ENCODE results near the gene TPCN1.
"Not testable (repeated sequence)": the region's sequence is repeated elsewhere in the genome, so short reads cannot be mapped to it uniquely, and the experiment has no call there.

The TPCN1 gene

GRCh38 chr12:113204804-113205203 is 16.5 kb upstream of the TPCN1 start:
- no peak overlapping the region for H3K4me3 ChIP-seq (ENCODE audit: low read length in 2 of 2)
- no peak overlapping the region for H3K9ac ChIP-seq (ENCODE audit: low read depth in 1 of 2, low read length in 2 of 2)
- peaks cover 8 to 18% of the 10 kb centered on the region in 2 donors for H3K4me1 ChIP-seq (ENCODE audit: control insufficient read depth in 2 of 2, insufficient read depth in 2 of 2, low read length in 2 of 2)
- H3K27me3 ChIP-seq (ENCODE audit: control insufficient read depth in 2 of 2, insufficient read depth in 2 of 2, low read length in 2 of 2) = no peaks in the 10 kb centered on the region
- H3K9me3 ChIP-seq (ENCODE audit: control insufficient read depth in 2 of 2, low read length in 2 of 2) = no peaks in the 10 kb centered on the region
- no peak overlapping the region for H3K27ac ChIP-seq (ENCODE audit: low read depth in 2 of 2, low read length in 2 of 2)
- no peaks in the 10 kb centered on the region for H3K36me3 ChIP-seq (ENCODE audit: control insufficient read depth in 2 of 2, insufficient read depth in 2 of 2, low read length in 2 of 2)

- H3K4me1 ChIP-seq (ENCODE audit: control insufficient read depth in 2 of 2, insufficient read depth in 2 of 2, low read length in 2 of 2) = peaks cover 8 to 18% of the 10 kb centered on the region in 2 donors
- not testable (repeated sequence) for H3K9ac ChIP-seq (ENCODE audit: low read depth in 1 of 2, low read length in 2 of 2); H3K27ac ChIP-seq (ENCODE audit: low read depth in 2 of 2, low read length in 2 of 2); H3K27me3 ChIP-seq (ENCODE audit: control insufficient read depth in 2 of 2, insufficient read depth in 2 of 2, low read length in 2 of 2); H3K4me3 ChIP-seq (ENCODE audit: low read length in 2 of 2); H3K36me3 ChIP-seq (ENCODE audit: control insufficient read depth in 2 of 2, insufficient read depth in 2 of 2, low read length in 2 of 2); H3K9me3 ChIP-seq (ENCODE audit: control insufficient read depth in 2 of 2, low read length in 2 of 2)
These were observed 14.5 kb upstream of the TPCN1 start for GRCh38 chr12:113206802-113207201.

- Histone ChIP-seq H3K4me1 (ENCODE audit: control insufficient read depth in 2 of 2, insufficient read depth in 2 of 2, low read length in 2 of 2) (peaks cover 8 to 18% of the 10 kb centered on the region in 2 donors), H3K9ac (ENCODE audit: low read depth in 1 of 2, low read length in 2 of 2) (no peak overlapping the region), H3K36me3 (ENCODE audit: control insufficient read depth in 2 of 2, insufficient read depth in 2 of 2, low read length in 2 of 2) (no peaks in the 10 kb centered on the region), H3K27me3 (ENCODE audit: control insufficient read depth in 2 of 2, insufficient read depth in 2 of 2, low read length in 2 of 2) (no peaks in the 10 kb centered on the region), H3K9me3 (ENCODE audit: control insufficient read depth in 2 of 2, low read length in 2 of 2) (no peaks in the 10 kb centered on the region), H3K4me3 (ENCODE audit: low read length in 2 of 2) (no peak overlapping the region), H3K27ac (ENCODE audit: low read depth in 2 of 2, low read length in 2 of 2) (peak overlapping the region; percentile 3 to 72)
These were observed 13.6 kb upstream of the TPCN1 start for GRCh38 chr12:113207613-113208040.

GRCh38 chr12:113208041-113208934 is 13.0 kb upstream of the TPCN1 start:
- Histone ChIP-seq H3K27me3 (ENCODE audit: control insufficient read depth in 2 of 2, insufficient read depth in 2 of 2, low read length in 2 of 2) (no peaks in the 10 kb centered on the region), H3K36me3 (ENCODE audit: control insufficient read depth in 2 of 2, insufficient read depth in 2 of 2, low read length in 2 of 2) (no peaks in the 10 kb centered on the region), H3K4me3 (ENCODE audit: low read length in 2 of 2) (peak overlapping the region in 1 of 2 donors; percentile 37), H3K4me1 (ENCODE audit: control insufficient read depth in 2 of 2, insufficient read depth in 2 of 2, low read length in 2 of 2) (peaks cover 8 to 18% of the 10 kb centered on the region in 2 donors), H3K9me3 (ENCODE audit: control insufficient read depth in 2 of 2, low read length in 2 of 2) (no peaks in the 10 kb centered on the region), H3K27ac (ENCODE audit: low read depth in 2 of 2, low read length in 2 of 2) (peak overlapping the region; percentile 61 to 72), H3K9ac (ENCODE audit: low read depth in 1 of 2, low read length in 2 of 2) (no peak overlapping the region)

- H3K9me3 ChIP-seq (ENCODE audit: control insufficient read depth in 2 of 2, low read length in 2 of 2) = no peaks in the 10 kb centered on the region
- no peak overlapping the region for H3K4me3 ChIP-seq (ENCODE audit: low read length in 2 of 2)
- no peaks in the 10 kb centered on the region for H3K27me3 ChIP-seq (ENCODE audit: control insufficient read depth in 2 of 2, insufficient read depth in 2 of 2, low read length in 2 of 2)
- no peaks in the 10 kb centered on the region for H3K36me3 ChIP-seq (ENCODE audit: control insufficient read depth in 2 of 2, insufficient read depth in 2 of 2, low read length in 2 of 2)
- H3K27ac ChIP-seq (ENCODE audit: low read depth in 2 of 2, low read length in 2 of 2) = no peak overlapping the region
- no peak overlapping the region for H3K9ac ChIP-seq (ENCODE audit: low read depth in 1 of 2, low read length in 2 of 2)
- H3K4me1 ChIP-seq (ENCODE audit: control insufficient read depth in 2 of 2, insufficient read depth in 2 of 2, low read length in 2 of 2) = peaks cover 15 to 22% of the 10 kb centered on the region in 2 donors
These were observed 10.1 kb upstream of the TPCN1 start for GRCh38 chr12:113211160-113211559.

GRCh38 chr12:113214895-113215400 is 6.3 kb upstream of the TPCN1 start:
- H3K27ac ChIP-seq (ENCODE audit: low read depth in 2 of 2, low read length in 2 of 2) = peak overlapping the region; percentile 52 to 65
- H3K4me3 ChIP-seq (ENCODE audit: low read length in 2 of 2) = no peak overlapping the region
- no peaks in the 10 kb centered on the region for H3K27me3 ChIP-seq (ENCODE audit: control insufficient read depth in 2 of 2, insufficient read depth in 2 of 2, low read length in 2 of 2)
- H3K9ac ChIP-seq (ENCODE audit: low read depth in 1 of 2, low read length in 2 of 2) = no peak overlapping the region
- peaks cover 8 to 11% of the 10 kb centered on the region in 2 donors for H3K4me1 ChIP-seq (ENCODE audit: control insufficient read depth in 2 of 2, insufficient read depth in 2 of 2, low read length in 2 of 2)
- H3K36me3 ChIP-seq (ENCODE audit: control insufficient read depth in 2 of 2, insufficient read depth in 2 of 2, low read length in 2 of 2) = no peaks in the 10 kb centered on the region
- no peaks in the 10 kb centered on the region for H3K9me3 ChIP-seq (ENCODE audit: control insufficient read depth in 2 of 2, low read length in 2 of 2)

- no peak overlapping the region for H3K9ac ChIP-seq (ENCODE audit: low read depth in 1 of 2, low read length in 2 of 2)
- H3K4me3 ChIP-seq (ENCODE audit: low read length in 2 of 2) = no peak overlapping the region
- H3K36me3 ChIP-seq (ENCODE audit: control insufficient read depth in 2 of 2, insufficient read depth in 2 of 2, low read length in 2 of 2) = no peaks in the 10 kb centered on the region
- no peaks in the 10 kb centered on the region for H3K9me3 ChIP-seq (ENCODE audit: control insufficient read depth in 2 of 2, low read length in 2 of 2)
- H3K4me1 ChIP-seq (ENCODE audit: control insufficient read depth in 2 of 2, insufficient read depth in 2 of 2, low read length in 2 of 2) = peaks cover 11 to 13% of the 10 kb centered on the region in 2 donors
- no peak overlapping the region for H3K27ac ChIP-seq (ENCODE audit: low read depth in 2 of 2, low read length in 2 of 2)
- H3K27me3 ChIP-seq (ENCODE audit: control insufficient read depth in 2 of 2, insufficient read depth in 2 of 2, low read length in 2 of 2) = no peaks in the 10 kb centered on the region
These were observed 5.2 kb upstream of the TPCN1 start for GRCh38 chr12:113216027-113216426.

GRCh38 chr12:113220593-113221180 is 577 bp upstream of the TPCN1 start:
- peak overlapping the region in 1 of 2 donors; percentile 11 for H3K27ac ChIP-seq (ENCODE audit: low read depth in 2 of 2, low read length in 2 of 2)
- H3K27me3 ChIP-seq (ENCODE audit: control insufficient read depth in 2 of 2, insufficient read depth in 2 of 2, low read length in 2 of 2) = no peaks in the 10 kb centered on the region
- no peaks in the 10 kb centered on the region for H3K9me3 ChIP-seq (ENCODE audit: control insufficient read depth in 2 of 2, low read length in 2 of 2)
- H3K36me3 ChIP-seq (ENCODE audit: control insufficient read depth in 2 of 2, insufficient read depth in 2 of 2, low read length in 2 of 2) = no peaks in the 10 kb centered on the region
- H3K9ac ChIP-seq (ENCODE audit: low read depth in 1 of 2, low read length in 2 of 2) = peak overlapping the region; percentile 29 to 68
- peaks cover 21 to 29% of the 10 kb centered on the region in 2 donors for H3K4me1 ChIP-seq (ENCODE audit: control insufficient read depth in 2 of 2, insufficient read depth in 2 of 2, low read length in 2 of 2)
- peak overlapping the region; percentile 73 to 85 for H3K4me3 ChIP-seq (ENCODE audit: low read length in 2 of 2)

- Histone ChIP-seq H3K4me1 (ENCODE audit: control insufficient read depth in 2 of 2, insufficient read depth in 2 of 2, low read length in 2 of 2) (peaks cover 17 to 25% of the 10 kb centered on the region in 2 donors), H3K9ac (ENCODE audit: low read depth in 1 of 2, low read length in 2 of 2) (peak overlapping the region; percentile 97 to 99), H3K36me3 (ENCODE audit: control insufficient read depth in 2 of 2, insufficient read depth in 2 of 2, low read length in 2 of 2) (peaks cover 6% of the 10 kb centered on the region in 2 donors), H3K4me3 (ENCODE audit: low read length in 2 of 2) (peak overlapping the region; percentile 92 to 99), H3K27ac (ENCODE audit: low read depth in 2 of 2, low read length in 2 of 2) (peak overlapping the region; percentile 96 to 97), H3K27me3 (ENCODE audit: control insufficient read depth in 2 of 2, insufficient read depth in 2 of 2, low read length in 2 of 2) (no peaks in the 10 kb centered on the region), H3K9me3 (ENCODE audit: control insufficient read depth in 2 of 2, low read length in 2 of 2) (no peaks in the 10 kb centered on the region)
These were observed 899 bp downstream of the TPCN1 start for GRCh38 chr12:113221997-113222729.

Measured in mucosa of rectum (tissue), 2 donors.